Endothelial cell (in vitro differentiated cells): Measurements from ENCODE around the gene TMPRSS3. TPM values are rescaled to one million over a fixed set of nuclear protein-coding genes. Genes with fewer than 3 reads are reported as not detected.

ENCODE experiments used
- DNase-seq: peaks from one replicate; pipeline ENCODE4 v3.0.0; 2021; ENCODE audit warnings: low spot score
- H3K27ac Mint-ChIP-seq: one replicate; pipeline ENCODE4 v1.8.0; 2021; ENCODE audit warnings: mixed read lengths, inconsistent platforms; ENCODE audit not compliant: unreplicated experiment
- H3K27me3 Mint-ChIP-seq: one replicate; pipeline ENCODE4 v1.8.0; 2021; ENCODE audit warnings: mild to moderate bottlenecking, moderate library complexity, mixed read lengths, inconsistent platforms; ENCODE audit not compliant: unreplicated experiment
- H3K36me3 Mint-ChIP-seq: one replicate; pipeline ENCODE4 v1.8.0; 2021; ENCODE audit warnings: mild to moderate bottlenecking, low read depth, mixed read lengths, inconsistent platforms; ENCODE audit not compliant: unreplicated experiment
- H3K4me1 Mint-ChIP-seq: one replicate; pipeline ENCODE4 v1.8.0; 2021; ENCODE audit warnings: mild to moderate bottlenecking, mixed read lengths, inconsistent platforms; ENCODE audit not compliant: unreplicated experiment
- H3K4me3 Mint-ChIP-seq: one replicate; pipeline ENCODE4 v1.8.0; 2021; ENCODE audit warnings: mild to moderate bottlenecking, mixed read lengths, inconsistent platforms; ENCODE audit not compliant: unreplicated experiment
- H3K9me3 Mint-ChIP-seq: one replicate; pipeline ENCODE4 v1.8.0; 2021; ENCODE audit warnings: mixed read lengths, inconsistent platforms; ENCODE audit not compliant: unreplicated experiment
- CTCF ChIP-seq: fragments of 200-600 bp; sonication (generic); IDR thresholded peaks from one replicate; pipeline ENCODE4 v1.5.0; 2021; ENCODE audit warnings: antibody characterized with exemption; ENCODE audit not compliant: unreplicated experiment
- total RNA-seq: library from RNA; stranded (reverse); fragmentation: NEBNext Ultra II Directional; extraction: Animal tissue kit (Norgen Biotek cat#: 25700); gene quantifications from one replicate; pipeline ENCODE4 v1.2.1, GENCODE V29; 2021; ENCODE audit not compliant: unreplicated experiment

The TMPRSS3 gene
- total RNA-seq, 1 donor from 2014 or later: not detected

GRCh38 chr21:42429856-42430255 is 34.0 kb upstream of the TMPRSS3 start:
- Mint-ChIP-seq H3K4me3 (no peak overlapping the region), H3K36me3 (no peaks in the 10 kb centered on the region), H3K27me3 (peaks cover 8% of the 10 kb centered on the region), H3K4me1 (peaks cover 10% of the 10 kb centered on the region), H3K9me3 (no peaks in the 10 kb centered on the region), H3K27ac (no peak overlapping the region)
- peak; percentile 41 for DNase-seq
- TF ChIP-seq CTCF: no peak

GRCh38 chr21:42429021-42429420 is 33.2 kb upstream of the TMPRSS3 start:
- Mint-ChIP-seq H3K4me1 (peaks cover 16% of the 10 kb centered on the region), H3K4me3 (no peak overlapping the region), H3K9me3 (no peaks in the 10 kb centered on the region), H3K27ac (no peak overlapping the region), H3K27me3 (peaks cover 8% of the 10 kb centered on the region), H3K36me3 (no peaks in the 10 kb centered on the region)
- TF ChIP-seq CTCF: no peak
- no peak for DNase-seq

GRCh38 chr21:42427809-42428419 is 32.1 kb upstream of the TMPRSS3 start:
- Mint-ChIP-seq H3K4me1 (peaks cover 16% of the 10 kb centered on the region), H3K4me3 (no peak overlapping the region), H3K36me3 (no peaks in the 10 kb centered on the region), H3K27ac (no peak overlapping the region), H3K27me3 (peaks cover 10% of the 10 kb centered on the region), H3K9me3 (no peaks in the 10 kb centered on the region)
- TF ChIP-seq CTCF: no peak
- DNase-seq: no peak

GRCh38 chr21:42426876-42427480 is 31.1 kb upstream of the TMPRSS3 start:
- no peaks in the 10 kb centered on the region for H3K9me3 Mint-ChIP-seq
- H3K27me3 Mint-ChIP-seq: peaks cover 10% of the 10 kb centered on the region

More at GRCh38 chr21:42426876-42427480, 31.1 kb upstream of the TMPRSS3 start:
- DNase-seq: no peak
- no peak for TF ChIP-seq CTCF
- H3K36me3 Mint-ChIP-seq: no peaks in the 10 kb centered on the region
- H3K4me3 Mint-ChIP-seq: no peak overlapping the region
- H3K27ac Mint-ChIP-seq: no peak overlapping the region
- H3K4me1 Mint-ChIP-seq: peaks cover 16% of the 10 kb centered on the region
